Lower lobe of right lung (tissue), 2 donors: Measurements from ENCODE around the gene GNAI1. TPM values are rescaled to one million over a fixed set of nuclear protein-coding genes. Genes with fewer than 3 reads are reported as not detected.

Experiments
- ATAC-seq, 2 donors: fragments of 200-7000 bp; cut with Tn5 transposase; one replicate each; pipeline ENCODE4 v1.9.1; 2020 to 2022; ENCODE audit warnings: mild to moderate bottlenecking in 2 of 2, moderate library complexity in 2 of 2
- DNase-seq: peaks from one replicate; pipeline ENCODE4 v3.0.0-alpha.2; 2020
- H3K27ac ChIP-seq: fragments of 200-600 bp; one replicate; pipeline ENCODE4 v1.8.0; 2022
- H3K27me3 ChIP-seq: fragments of 200-600 bp; one replicate; pipeline ENCODE4 v1.8.0; 2022; ENCODE audit warnings: low read depth
- H3K36me3 ChIP-seq: fragments of 200-600 bp; one replicate; pipeline ENCODE4 v1.8.0; 2022; ENCODE audit warnings: mild to moderate bottlenecking
- H3K4me1 ChIP-seq: fragments of 200-600 bp; one replicate; pipeline ENCODE4 v1.8.0; 2022
- H3K4me3 ChIP-seq: fragments of 200-600 bp; one replicate; pipeline ENCODE4 v1.8.0; 2022; ENCODE audit warnings: mild to moderate bottlenecking
- H3K9me3 ChIP-seq: fragments of 200-600 bp; one replicate; pipeline ENCODE4 v1.8.0; 2022
- intact Hi-C: fragments of 100-400 bp; cut with DNase I; formaldehyde crosslinking; loops from one replicate; pipeline ENCODE4 v1.11.0; 2022
- total RNA-seq: library from RNA; stranded (reverse); fragmentation: NEBNext Ultra II Directional; extraction: Animal tissue kit (Norgen Biotek cat#: 25700); gene quantifications from one replicate; pipeline ENCODE4 v1.2.1, GENCODE V29; 2021
- TF ChIP-seq, protein P1 (sequence below): fragments of 200-600 bp; IDR thresholded peaks from one replicate; pipeline ENCODE4 v1.8.0; 2022; ENCODE audit warnings: antibody characterized with exemption, mild to moderate bottlenecking
- donor health status: DM: no; HTN: yes; CAD: no; lungs with severe emphysema.

Gene GNAI1
- total RNA-seq, 1 donor from 2014 or later, result 32.1 TPM

- intact Hi-C loops, result no loop called here
- H3K9me3 ChIP-seq, result no peaks in the 10 kb centered on the region
These were observed 48.1 kb downstream of the GNAI1 start for GRCh38 chr7:80182630-80183276.

DNA sequence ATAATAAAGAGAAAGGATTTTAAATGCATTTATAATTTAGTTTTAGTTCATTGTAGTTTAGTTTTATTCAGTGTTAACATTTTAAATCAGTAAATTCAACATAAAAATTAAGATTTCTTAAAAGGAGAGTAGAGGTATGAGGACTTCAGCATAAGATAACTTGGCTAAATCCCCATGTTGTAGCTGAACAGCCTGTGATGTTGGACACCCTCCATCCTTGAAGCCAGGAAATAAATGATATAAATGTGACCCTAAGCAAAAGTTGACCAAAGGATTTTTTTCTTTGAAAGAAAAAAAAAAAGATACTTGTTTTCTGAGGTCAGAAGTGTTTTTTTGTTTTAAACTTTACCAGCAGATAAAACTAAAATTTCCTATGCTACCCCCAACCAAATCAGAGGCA is 48.7 kb downstream of the GNAI1 start:
- no peak for DNase-seq
- Histone ChIP-seq H3K4me3 (no peak overlapping the region), H3K9me3 (no peaks in the 10 kb centered on the region), H3K27ac (no peak overlapping the region), H3K4me1 (no peaks in the 10 kb centered on the region), H3K36me3 (no peaks in the 10 kb centered on the region), H3K27me3 (no peaks in the 10 kb centered on the region)
- TF ChIP-seq, protein P1, sequence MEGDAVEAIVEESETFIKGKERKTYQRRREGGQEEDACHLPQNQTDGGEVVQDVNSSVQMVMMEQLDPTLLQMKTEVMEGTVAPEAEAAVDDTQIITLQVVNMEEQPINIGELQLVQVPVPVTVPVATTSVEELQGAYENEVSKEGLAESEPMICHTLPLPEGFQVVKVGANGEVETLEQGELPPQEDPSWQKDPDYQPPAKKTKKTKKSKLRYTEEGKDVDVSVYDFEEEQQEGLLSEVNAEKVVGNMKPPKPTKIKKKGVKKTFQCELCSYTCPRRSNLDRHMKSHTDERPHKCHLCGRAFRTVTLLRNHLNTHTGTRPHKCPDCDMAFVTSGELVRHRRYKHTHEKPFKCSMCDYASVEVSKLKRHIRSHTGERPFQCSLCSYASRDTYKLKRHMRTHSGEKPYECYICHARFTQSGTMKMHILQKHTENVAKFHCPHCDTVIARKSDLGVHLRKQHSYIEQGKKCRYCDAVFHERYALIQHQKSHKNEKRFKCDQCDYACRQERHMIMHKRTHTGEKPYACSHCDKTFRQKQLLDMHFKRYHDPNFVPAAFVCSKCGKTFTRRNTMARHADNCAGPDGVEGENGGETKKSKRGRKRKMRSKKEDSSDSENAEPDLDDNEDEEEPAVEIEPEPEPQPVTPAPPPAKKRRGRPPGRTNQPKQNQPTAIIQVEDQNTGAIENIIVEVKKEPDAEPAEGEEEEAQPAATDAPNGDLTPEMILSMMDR, result no peak
- intact Hi-C loops, result no loop called here
- ATAC-seq, result no peak

More at GRCh38 chr7:80182630-80183276, 48.1 kb downstream of the GNAI1 start:
- no peak overlapping the region for H3K4me3 ChIP-seq
- ATAC-seq (no peak), DNase-seq (no peak)
- H3K4me1 ChIP-seq, result no peaks in the 10 kb centered on the region
- no peaks in the 10 kb centered on the region for H3K36me3 ChIP-seq
- no peak overlapping the region for H3K27ac ChIP-seq
- no peaks in the 10 kb centered on the region for H3K27me3 ChIP-seq
- TF ChIP-seq, protein P1, result no peak

- intact Hi-C loops, result no loop called here
- Histone ChIP-seq H3K27ac (no peak overlapping the region), H3K4me3 (no peak overlapping the region), H3K27me3 (no peaks in the 10 kb centered on the region), H3K36me3 (no peaks in the 10 kb centered on the region), H3K9me3 (no peaks in the 10 kb centered on the region), H3K4me1 (no peaks in the 10 kb centered on the region)
- TF ChIP-seq, protein P1, result no peak
- ATAC-seq, result no peak
- DNase-seq, result no peak
These were observed 49.5 kb downstream of the GNAI1 start for GRCh38 chr7:80183900-80184685.

DNA sequence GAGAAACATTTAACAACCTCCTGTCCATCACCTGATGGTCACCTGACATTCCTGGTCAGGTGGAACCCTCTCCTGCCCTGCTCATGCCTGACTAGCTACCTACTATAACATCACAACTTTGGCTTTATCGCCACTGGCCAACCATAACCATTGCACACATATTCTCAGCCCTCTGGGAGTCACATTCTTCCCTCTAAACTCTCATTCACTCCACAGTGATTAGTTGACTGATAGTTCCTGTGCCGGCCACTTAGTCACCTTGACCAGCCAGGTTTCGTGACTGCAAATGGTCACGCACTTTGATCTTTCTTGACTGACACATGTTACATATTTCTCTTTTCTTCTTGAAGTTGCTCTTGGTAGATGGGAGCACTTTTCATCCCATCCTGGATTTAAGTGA is 50.1 kb downstream of the GNAI1 start:
- no peaks in the 10 kb centered on the region for H3K4me1 ChIP-seq
- no peak overlapping the region for H3K4me3 ChIP-seq
- TF ChIP-seq, protein P1, result no peak
- no peak for DNase-seq
- H3K36me3 ChIP-seq, result no peaks in the 10 kb centered on the region
- H3K27ac ChIP-seq, result no peak overlapping the region
- intact Hi-C loops, result no loop called here
- ATAC-seq, result no peak
- no peaks in the 10 kb centered on the region for H3K27me3 ChIP-seq
- H3K9me3 ChIP-seq, result no peaks in the 10 kb centered on the region

DNA sequence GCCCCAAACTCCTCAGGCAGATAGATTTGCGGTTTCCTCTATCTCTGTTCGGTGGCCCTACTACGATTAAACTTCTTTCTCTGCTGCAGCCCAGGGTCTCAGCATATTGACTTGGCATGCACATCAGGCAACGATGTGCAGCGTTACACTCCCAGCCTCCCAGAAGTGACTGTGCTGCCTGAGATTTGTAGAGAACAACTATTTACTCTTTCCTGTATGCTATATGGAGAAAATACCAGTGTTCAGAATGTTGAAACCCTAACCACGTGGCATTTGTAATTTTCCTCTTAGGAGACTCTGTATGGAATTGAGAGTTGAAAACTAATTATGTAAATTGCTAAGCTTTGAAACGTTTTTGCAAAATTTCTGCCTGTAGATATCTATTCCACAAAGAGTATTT is 50.9 kb downstream of the GNAI1 start:
- Histone ChIP-seq H3K4me3 (no peak overlapping the region), H3K27me3 (no peaks in the 10 kb centered on the region), H3K27ac (no peak overlapping the region), H3K4me1 (no peaks in the 10 kb centered on the region), H3K9me3 (no peaks in the 10 kb centered on the region), H3K36me3 (no peaks in the 10 kb centered on the region)
- no peak for DNase-seq
- TF ChIP-seq, protein P1, result no peak
- intact Hi-C loops, result no loop called here
- no peak for ATAC-seq
